Measurements from ENCODE around the gene TNKS2. TPM values are rescaled to one million over a fixed set of nuclear protein-coding genes. Genes with fewer than 3 reads are reported as not detected.

TNKS2 gene
- total and polyA plus RNA-seq, 4 donors = 35.3 to 91.9 (median 49.2) TPM

- H3K36me3 ChIP-seq (ENCODE audit: control insufficient read depth, insufficient read depth, low read length) = peaks cover 20% of the 10 kb centered on the region
- no peaks in the 10 kb centered on the region for H3K4me1 ChIP-seq (ENCODE audit: control insufficient read depth, insufficient read depth, low read length)
- no peaks in the 10 kb centered on the region for H3K27me3 ChIP-seq (ENCODE audit: control insufficient read depth, insufficient read depth, low read length)
- no peaks in the 10 kb centered on the region for H3K9me3 ChIP-seq (ENCODE audit: control insufficient read depth, insufficient read depth, low read length)
- DNase-seq (ENCODE audit: low read depth in 4 of 6, low spot score in 6 of 6) = no peak
- no peak overlapping the region for H3K27ac ChIP-seq (ENCODE audit: low read depth, low read length)
- no peak overlapping the region for H3K4me3 ChIP-seq (ENCODE audit: low read depth, low read length)
Observed at GRCh38 chr10:91843083-91843482, 44.9 kb downstream of the TNKS2 start.

- DNase-seq (ENCODE audit: low read depth in 4 of 6, low spot score in 6 of 6) = peak in 2 of 6 donors; percentile 24 to 70
- H3K4me3 ChIP-seq (ENCODE audit: low read depth, low read length) = no peak overlapping the region
- WGBS (ENCODE audit: insufficient coverage) = no CpG with 5 or more reads among the region's 6 CpGs
- peaks cover 16% of the 10 kb centered on the region for H3K36me3 ChIP-seq (ENCODE audit: control insufficient read depth, insufficient read depth, low read length)
- no peaks in the 10 kb centered on the region for H3K4me1 ChIP-seq (ENCODE audit: control insufficient read depth, insufficient read depth, low read length)
- H3K9me3 ChIP-seq (ENCODE audit: control insufficient read depth, insufficient read depth, low read length) = no peaks in the 10 kb centered on the region
- H3K27me3 ChIP-seq (ENCODE audit: control insufficient read depth, insufficient read depth, low read length) = no peaks in the 10 kb centered on the region
- H3K27ac ChIP-seq (ENCODE audit: low read depth, low read length) = no peak overlapping the region
Observed at GRCh38 chr10:91856637-91857036, 58.4 kb downstream of the TNKS2 start.

- peaks cover 7% of the 10 kb centered on the region for H3K36me3 ChIP-seq (ENCODE audit: control insufficient read depth, insufficient read depth, low read length)
- no CpG with 5 or more reads among the region's 1 CpG for WGBS (ENCODE audit: insufficient coverage)
- DNase-seq (ENCODE audit: low read depth in 4 of 6, low spot score in 6 of 6) = no peak
- H3K9me3 ChIP-seq (ENCODE audit: control insufficient read depth, insufficient read depth, low read length) = no peaks in the 10 kb centered on the region
- no peak overlapping the region for H3K27ac ChIP-seq (ENCODE audit: low read depth, low read length)
- no peak overlapping the region for H3K4me3 ChIP-seq (ENCODE audit: low read depth, low read length)
- H3K4me1 ChIP-seq (ENCODE audit: control insufficient read depth, insufficient read depth, low read length) = no peaks in the 10 kb centered on the region
- H3K27me3 ChIP-seq (ENCODE audit: control insufficient read depth, insufficient read depth, low read length) = no peaks in the 10 kb centered on the region
Observed at GRCh38 chr10:91860885-91861284, 62.7 kb downstream of the TNKS2 start.

- peak in 1 of 6 donors; percentile 85 for DNase-seq (ENCODE audit: low read depth in 4 of 6, low spot score in 6 of 6)
- no peaks in the 10 kb centered on the region for H3K4me1 ChIP-seq (ENCODE audit: control insufficient read depth, insufficient read depth, low read length)
- H3K27ac ChIP-seq (ENCODE audit: low read depth, low read length) = no peak overlapping the region
- no peak overlapping the region for H3K4me3 ChIP-seq (ENCODE audit: low read depth, low read length)
- no CpG with 5 or more reads among the region's 2 CpGs for WGBS (ENCODE audit: insufficient coverage)
- H3K9me3 ChIP-seq (ENCODE audit: control insufficient read depth, insufficient read depth, low read length) = no peaks in the 10 kb centered on the region
- H3K36me3 ChIP-seq (ENCODE audit: control insufficient read depth, insufficient read depth, low read length) = no peaks in the 10 kb centered on the region
- no peaks in the 10 kb centered on the region for H3K27me3 ChIP-seq (ENCODE audit: control insufficient read depth, insufficient read depth, low read length)
Observed at GRCh38 chr10:91864099-91864498, 65.9 kb downstream of the TNKS2 start.

- WGBS (ENCODE audit: insufficient coverage) = 100% methylated on average over 1 of the region's 2 CpGs
- Histone ChIP-seq H3K4me3 (ENCODE audit: low read depth, low read length) (no peak overlapping the region), H3K27ac (ENCODE audit: low read depth, low read length) (no peak overlapping the region), H3K36me3 (ENCODE audit: control insufficient read depth, insufficient read depth, low read length) (no peaks in the 10 kb centered on the region), H3K9me3 (ENCODE audit: control insufficient read depth, insufficient read depth, low read length) (no peaks in the 10 kb centered on the region), H3K4me1 (ENCODE audit: control insufficient read depth, insufficient read depth, low read length) (no peaks in the 10 kb centered on the region), H3K27me3 (ENCODE audit: control insufficient read depth, insufficient read depth, low read length) (no peaks in the 10 kb centered on the region)
- DNase-seq (ENCODE audit: low read depth in 4 of 6, low spot score in 6 of 6) = no peak
Observed at GRCh38 chr10:91864744-91865143, 66.5 kb downstream of the TNKS2 start.

GRCh38 chr10:91865562-91866081 is 67.4 kb downstream of the TNKS2 start:
- H3K4me3 ChIP-seq (ENCODE audit: low read depth, low read length) = no peak overlapping the region
- no peak overlapping the region for H3K27ac ChIP-seq (ENCODE audit: low read depth, low read length)
- H3K27me3 ChIP-seq (ENCODE audit: control insufficient read depth, insufficient read depth, low read length) = no peaks in the 10 kb centered on the region
- H3K4me1 ChIP-seq (ENCODE audit: control insufficient read depth, insufficient read depth, low read length) = no peaks in the 10 kb centered on the region
- H3K36me3 ChIP-seq (ENCODE audit: control insufficient read depth, insufficient read depth, low read length) = no peaks in the 10 kb centered on the region
- no peaks in the 10 kb centered on the region for H3K9me3 ChIP-seq (ENCODE audit: control insufficient read depth, insufficient read depth, low read length)
- no peak for DNase-seq (ENCODE audit: low read depth in 4 of 6, low spot score in 6 of 6)
- WGBS (ENCODE audit: insufficient coverage) = 40% methylated on average over 1 of the region's 2 CpGs

GRCh38 chr10:91875156-91875555 is 76.9 kb downstream of the TNKS2 start:
- Histone ChIP-seq H3K27me3 (ENCODE audit: control insufficient read depth, insufficient read depth, low read length) (no peaks in the 10 kb centered on the region), H3K27ac (ENCODE audit: low read depth, low read length) (no peak overlapping the region), H3K4me1 (ENCODE audit: control insufficient read depth, insufficient read depth, low read length) (peaks cover 7% of the 10 kb centered on the region), H3K36me3 (ENCODE audit: control insufficient read depth, insufficient read depth, low read length) (no peaks in the 10 kb centered on the region), H3K9me3 (ENCODE audit: control insufficient read depth, insufficient read depth, low read length) (no peaks in the 10 kb centered on the region), H3K4me3 (ENCODE audit: low read depth, low read length) (no peak overlapping the region)
- no peak for DNase-seq (ENCODE audit: low read depth in 4 of 6, low spot score in 6 of 6)
- WGBS (ENCODE audit: insufficient coverage) = no CpG with 5 or more reads among the region's 2 CpGs

- no peaks in the 10 kb centered on the region for H3K36me3 ChIP-seq (ENCODE audit: control insufficient read depth, insufficient read depth, low read length)
- H3K27me3 ChIP-seq (ENCODE audit: control insufficient read depth, insufficient read depth, low read length) = no peaks in the 10 kb centered on the region
- no peak overlapping the region for H3K4me3 ChIP-seq (ENCODE audit: low read depth, low read length)
- H3K9me3 ChIP-seq (ENCODE audit: control insufficient read depth, insufficient read depth, low read length) = no peaks in the 10 kb centered on the region
- H3K27ac ChIP-seq (ENCODE audit: low read depth, low read length) = no peak overlapping the region
- no peak for DNase-seq (ENCODE audit: low read depth in 4 of 6, low spot score in 6 of 6)
- H3K4me1 ChIP-seq (ENCODE audit: control insufficient read depth, insufficient read depth, low read length) = peaks cover 10% of the 10 kb centered on the region
- no CpG with 5 or more reads among the region's 1 CpG for WGBS (ENCODE audit: insufficient coverage)
Observed at GRCh38 chr10:91875779-91876178, 77.6 kb downstream of the TNKS2 start.

- 7% methylated on average over 4 of the region's 7 CpGs for WGBS (ENCODE audit: insufficient coverage)
Observed at GRCh38 chr10:91879515-91880170, 81.4 kb downstream of the TNKS2 start.

GRCh38 chr10:91880310-91880709 is 82.1 kb downstream of the TNKS2 start:
- peak in 2 of 6 donors; percentile 40 to 61 for DNase-seq (ENCODE audit: low read depth in 4 of 6, low spot score in 6 of 6)
- H3K9me3 ChIP-seq (ENCODE audit: control insufficient read depth, insufficient read depth, low read length) = no peaks in the 10 kb centered on the region
- no peaks in the 10 kb centered on the region for H3K27me3 ChIP-seq (ENCODE audit: control insufficient read depth, insufficient read depth, low read length)
- H3K36me3 ChIP-seq (ENCODE audit: control insufficient read depth, insufficient read depth, low read length) = no peaks in the 10 kb centered on the region
- no peak overlapping the region for H3K4me3 ChIP-seq (ENCODE audit: low read depth, low read length)
- H3K27ac ChIP-seq (ENCODE audit: low read depth, low read length) = peak overlapping the region; percentile 10
- peaks cover 29% of the 10 kb centered on the region for H3K4me1 ChIP-seq (ENCODE audit: control insufficient read depth, insufficient read depth, low read length)
- WGBS (ENCODE audit: insufficient coverage) = 78% methylated on average over 1 of the region's 3 CpGs

More at GRCh38 chr10:91879515-91880170, 81.4 kb downstream of the TNKS2 start:
- no peaks in the 10 kb centered on the region for H3K27me3 ChIP-seq (ENCODE audit: control insufficient read depth, insufficient read depth, low read length)
- peak in 3 of 6 donors; percentile 21 to 88 (median 88) for DNase-seq (ENCODE audit: low read depth in 4 of 6, low spot score in 6 of 6)
- H3K4me3 ChIP-seq (ENCODE audit: low read depth, low read length) = no peak overlapping the region
- H3K9me3 ChIP-seq (ENCODE audit: control insufficient read depth, insufficient read depth, low read length) = no peaks in the 10 kb centered on the region
- peak overlapping the region; percentile 10 for H3K27ac ChIP-seq (ENCODE audit: low read depth, low read length)
- H3K4me1 ChIP-seq (ENCODE audit: control insufficient read depth, insufficient read depth, low read length) = peaks cover 24% of the 10 kb centered on the region
- no peaks in the 10 kb centered on the region for H3K36me3 ChIP-seq (ENCODE audit: control insufficient read depth, insufficient read depth, low read length)
